HG02642 (cell line): ENCODE measurements around the gene CHMP6.

Experiments
- ATAC-seq: cut with Tn5 transposase; IDR thresholded peaks from one replicate; pipeline ENCODE4 v1.9.1; 2021; ENCODE audit warnings: mild to moderate bottlenecking; ENCODE audit not compliant: unreplicated experiment, poor library complexity

The CHMP6 gene

GRCh38 chr17:80990921-80991644, 558 bp upstream of the CHMP6 start:
- ATAC-seq: no peak

GRCh38 chr17:80992077-80992947, 671 bp downstream of the CHMP6 start:
- peak; percentile 25 for ATAC-seq

GRCh38 chr17:80992948-80993624, 1.4 kb downstream of the CHMP6 start:
- no peak for ATAC-seq

- no peak for ATAC-seq
These were observed 3.5 kb downstream of the CHMP6 start for GRCh38 chr17:80995131-80995530.

- no peak for ATAC-seq
These were observed 5.0 kb downstream of the CHMP6 start for GRCh38 chr17:80996422-80997305.

- no peak for ATAC-seq
These were observed 5.9 kb downstream of the CHMP6 start for GRCh38 chr17:80997424-80998117.

- no peak for ATAC-seq
These were observed 6.6 kb downstream of the CHMP6 start for GRCh38 chr17:80998118-80998747.

GRCh38 chr17:80998748-80999535, 7.3 kb downstream of the CHMP6 start:
- no peak for ATAC-seq

GRCh38 chr17:80999536-81000333, 8.1 kb downstream of the CHMP6 start:
- ATAC-seq: no peak

GRCh38 chr17:81000334-81000630, 8.6 kb downstream of the CHMP6 start:
- no peak for ATAC-seq

- no peak for ATAC-seq
These were observed 9.2 kb downstream of the CHMP6 start for GRCh38 chr17:81000631-81001357.

GRCh38 chr17:81002013-81002384, 10.4 kb downstream of the CHMP6 start:
- no peak for ATAC-seq

GRCh38 chr17:81002409-81003361, 11.0 kb downstream of the CHMP6 start:
- no peak for ATAC-seq

GRCh38 chr17:81003711-81004475, 12.3 kb downstream of the CHMP6 start:
- no peak for ATAC-seq

- ATAC-seq: no peak
These were observed 15.2 kb downstream of the CHMP6 start for GRCh38 chr17:81006891-81007290.
